Caco-2 (cell line): ENCODE measurements around the gene TEC. TPM values are rescaled to one million over a fixed set of nuclear protein-coding genes. Genes with fewer than 3 reads are reported as not detected.
"Not testable (repeated sequence)": the region's sequence is repeated elsewhere in the genome, so short reads cannot be mapped to it uniquely, and the experiment has no call there.

Source experiments
- Bru-seq: library from RNA; stranded (reverse); fragments of 400-500 nt; gene quantifications from one replicate; lab custom pipeline; 2021; lab: Mats Ljungman, UMichigan
- BruChase-seq, 2 experiments: library from RNA; stranded (reverse); fragments of 400-500 nt; gene quantifications; one replicate each; lab custom pipeline; 2021; lab: Mats Ljungman, UMichigan
- BruUV-seq: library from RNA; stranded (reverse); fragments of 400-500 nt; replicated peaks from 2 replicates; lab custom pipeline; 2021; lab: Mats Ljungman, UMichigan
- CTCF ChIA-PET: fragments of 300-600 bp; sonication (Branson Sonifier 250); formaldehyde crosslinking; loops from one replicate; lab custom pipeline; 2022; ENCODE audit warnings: antibody characterized with exemption; lab: Charles Lee
- POLR2A ChIA-PET: fragments of 300-600 bp; sonication (Branson Sonifier 250); formaldehyde crosslinking; loops from one replicate; lab custom pipeline; 2022; ENCODE audit warnings: antibody characterized with exemption; lab: Charles Lee
- DNase-seq, 2 experiments: peaks; one replicate each; pipeline versions ENCODE4 v3.0.0 to v3.0.0-alpha.2; 2020 to 2022
- H3K27me3 ChIP-seq: replicated peaks from 2 replicates; pipeline ENCODE4 v1.6.0; 2011; ENCODE audit warnings: low read length; ENCODE audit not compliant: control insufficient read depth, insufficient read depth
- H3K36me3 ChIP-seq: 2 replicates; pipeline ENCODE4 v1.5.1; 2011; ENCODE audit warnings: low read length; ENCODE audit not compliant: control insufficient read depth, insufficient read depth
- H3K4me1 ChIP-seq: fragments of 250-450 bp; sonication (Bioruptor Pico); 2 replicates; pipeline ENCODE4 v1.5.1; 2020; ENCODE audit warnings: mild to moderate bottlenecking
- H3K4me3 ChIP-seq: 2 replicates; pipeline ENCODE4 v1.5.1; 2011; ENCODE audit warnings: low read depth, mild to moderate bottlenecking, control low read depth, low read length
- H3K9me3 ChIP-seq: fragments of 250-450 bp; sonication (Bioruptor Pico); 2 replicates; pipeline ENCODE4 v1.5.1; 2020; ENCODE audit warnings: mild to moderate bottlenecking, moderate library complexity
- H3K27ac Mint-ChIP-seq: one replicate; pipeline ENCODE4 v1.8.0; 2022; ENCODE audit warnings: mixed read lengths; ENCODE audit not compliant: unreplicated experiment
- H3K27me3 Mint-ChIP-seq: one replicate; pipeline ENCODE4 v1.8.0; 2022; ENCODE audit warnings: mixed read lengths; ENCODE audit not compliant: insufficient read depth, unreplicated experiment
- H3K36me3 Mint-ChIP-seq: one replicate; pipeline ENCODE4 v1.8.0; 2022; ENCODE audit warnings: mild to moderate bottlenecking, mixed read lengths; ENCODE audit not compliant: insufficient read depth, unreplicated experiment
- H3K4me1 Mint-ChIP-seq: one replicate; pipeline ENCODE4 v1.8.0; 2022; ENCODE audit warnings: low read depth, mixed read lengths; ENCODE audit not compliant: unreplicated experiment
- H3K4me3 Mint-ChIP-seq: one replicate; pipeline ENCODE4 v1.8.0; 2022; ENCODE audit warnings: mild to moderate bottlenecking, moderate library complexity, mixed read lengths; ENCODE audit not compliant: unreplicated experiment
- H3K9me3 Mint-ChIP-seq: one replicate; pipeline ENCODE4 v1.8.0; 2022; ENCODE audit warnings: mixed read lengths; ENCODE audit not compliant: unreplicated experiment
- CTCF ChIP-seq, 2 experiments: fragments of 200-600 bp in 1 of 2; IDR thresholded peaks; 1 replicate in 1 of 2; 2 replicates in 1 of 2; pipeline versions ENCODE4 v1.5.1 to v1.8.0; 2011 to 2022; ENCODE audit warnings: antibody characterized with exemption in 1 of 2, control low read depth in 1 of 2, inconsistent platforms in 1 of 2, low read depth in 1 of 2, low read length in 1 of 2, mild to moderate bottlenecking in 1 of 2, moderate library complexity in 1 of 2; ENCODE audit not compliant: insufficient read depth in 1 of 2, severe bottlenecking in 1 of 2, unreplicated experiment in 1 of 2
- intact Hi-C: fragments of 100-400 bp; cut with micrococcal nuclease; formaldehyde crosslinking; loops from one replicate; pipeline ENCODE4 v1.10.0; 2022; ENCODE audit not compliant: unreplicated experiment
- long read RNA-seq: library from polyadenylated mRNA; stranded (forward); transcript quantifications from one replicate; pipeline ENCODE4 v2.0.0, GENCODE V29; 2022
- total RNA-seq: library from RNA; stranded (reverse); gene quantifications from 2 replicates; pipeline ENCODE4 v1.2.3, GENCODE V29; 2022

The TEC gene
- total RNA-seq (2.0 and 2.2 TPM in 2 replicates), Bru-seq, nascent RNA (percentile 55 among the genes with signal in this experiment), BruChase-seq, experiment 1, labeled RNA remaining after a 2-hour chase (percentile 48 among the genes with signal in this experiment), BruChase-seq, experiment 2, labeled RNA remaining after a 6-hour chase (percentile 43 among the genes with signal in this experiment)
- long read RNA-seq, partial matches to known transcripts: 3 of 6 reads
- long read RNA-seq, other reads (novel, unspliced or antisense): 2 of 6 reads

DNA sequence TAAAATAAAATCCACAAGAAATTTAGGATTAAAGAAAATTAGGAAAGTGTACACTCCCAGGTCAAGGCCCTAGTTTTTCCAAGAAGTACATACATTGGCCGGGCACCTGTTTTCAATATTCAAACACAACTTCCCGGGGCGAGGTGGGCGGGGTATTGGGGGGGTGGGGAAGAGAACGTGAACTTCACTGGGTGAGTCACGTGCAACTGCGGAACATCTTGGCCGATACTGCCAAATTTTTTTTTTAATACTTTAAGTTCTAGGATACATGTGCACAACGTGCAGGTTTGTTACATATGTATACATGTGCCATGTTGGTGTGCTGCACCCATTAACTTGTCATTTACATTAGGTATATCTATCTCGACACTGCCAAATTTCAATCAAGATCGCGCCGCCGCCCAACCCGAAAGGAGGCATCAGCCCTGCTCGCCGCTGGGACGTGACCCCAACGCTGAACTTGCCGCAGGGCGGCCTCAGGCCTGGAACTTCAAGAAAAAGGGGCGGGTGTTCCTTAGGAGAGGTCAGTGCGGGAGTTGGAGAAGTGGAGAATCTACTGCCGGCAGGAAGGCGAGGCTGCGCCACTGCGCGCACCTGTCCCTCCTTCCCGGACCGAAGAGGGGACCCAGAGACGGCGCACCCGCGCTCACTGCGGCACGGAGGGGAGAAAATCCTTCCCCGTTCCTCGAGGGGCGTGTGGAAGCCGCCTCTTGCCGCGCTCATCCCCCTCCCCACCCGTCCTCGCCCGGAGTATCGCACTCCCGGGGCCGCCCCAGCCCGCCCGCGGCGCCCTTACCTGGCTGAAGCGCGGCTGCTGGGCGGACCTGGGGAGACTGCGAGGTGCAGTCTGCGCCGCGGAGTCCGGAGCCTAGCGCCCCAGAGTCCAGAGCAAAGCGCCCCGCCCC lies at the start of gene TEC:
Gene TEC, minus strand, starts transcription at position 883 of the 905 bp plus-strand sequence. CDS start 41,224 bp downstream, outside the sequence.
- CTCF ChIA-PET: no interaction called here

DNA sequence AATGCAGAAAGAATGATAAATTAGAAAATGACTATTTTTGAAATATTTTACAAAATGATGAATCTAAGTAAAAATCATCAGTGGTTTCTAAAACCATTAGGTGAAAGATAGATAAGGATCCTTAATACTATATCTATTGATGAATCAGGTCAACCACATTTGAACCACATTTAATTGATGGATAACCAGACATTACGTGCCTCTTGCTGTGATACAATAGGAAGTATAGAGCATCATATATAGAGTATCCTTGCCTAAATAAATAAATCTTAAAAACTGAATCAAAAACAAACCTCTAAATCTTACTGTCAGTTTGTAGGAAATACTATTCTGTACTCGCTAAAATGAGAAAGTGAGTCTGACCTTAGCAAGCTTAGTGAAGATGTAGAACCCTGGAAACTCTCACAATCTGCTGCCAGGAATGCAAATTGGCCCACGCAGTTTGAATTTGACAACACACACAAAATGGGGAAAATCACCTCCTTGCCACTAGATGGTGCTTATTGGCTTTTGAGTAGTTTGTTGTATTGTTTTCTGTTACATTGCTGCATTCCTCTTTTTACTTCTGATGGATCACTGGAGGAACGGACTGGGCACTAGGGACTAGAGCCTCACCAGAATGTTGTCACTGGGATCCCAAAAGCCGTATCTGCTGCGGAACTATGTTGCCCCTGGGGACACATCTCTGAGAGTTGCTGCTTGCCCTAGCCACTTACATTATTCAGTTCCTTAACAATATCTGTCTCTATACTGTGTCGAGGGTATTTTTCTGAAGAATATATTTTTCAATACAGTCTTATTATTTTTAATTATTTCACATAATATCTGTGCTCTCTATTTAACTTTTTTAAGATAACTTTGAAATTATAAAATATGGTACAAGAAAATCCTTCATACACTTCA lies 46.3 kb upstream of the TEC start:
- Mint-ChIP-seq H3K4me3 (no peak overlapping the region), H3K9me3 (no peaks in the 10 kb centered on the region), H3K27ac (no peak overlapping the region), H3K36me3 (no peaks in the 10 kb centered on the region), H3K4me1 (peaks cover under 1% of the 10 kb centered on the region), H3K27me3 (no peaks in the 10 kb centered on the region)
- peak in 1 of 2 experiments; percentile 50 for DNase-seq
- BruUV-seq: no TSS peak
- Histone ChIP-seq H3K4me3 (no peak overlapping the region), H3K27me3 (no peaks in the 10 kb centered on the region), H3K9me3 (no peaks in the 10 kb centered on the region), H3K4me1 (no peaks in the 10 kb centered on the region), H3K36me3 (no peaks in the 10 kb centered on the region)
- ChIA-PET POLR2A (no interaction called here), CTCF (no interaction called here)
- intact Hi-C loops: loop anchor here (1.0 to 10.0 kb wide), 6 partner anchors 25 to 230 kb away; partner anchors contain the start of genes SLAIN2 and SLC10A4
- TF ChIP-seq CTCF (IDR thresholded peaks at IDR 0.05; ENCODE audit: insufficient read depth in 1 of 2, low read depth in 1 of 2, low read length in 1 of 2, severe bottlenecking in 1 of 2, unreplicated experiment in 1 of 2): peak; percentile 59 to 60

More for the DNA sequence above, at the start of gene TEC:
- Histone ChIP-seq H3K9me3 (no peaks in the 10 kb centered on the region), H3K36me3 (no peaks in the 10 kb centered on the region), H3K27me3 (no peaks in the 10 kb centered on the region), H3K4me1 (0 out of 2 replicates have a peak, but pooled peaks cover 7% of the 10 kb centered on the region), H3K4me3 (peak within 1 kb of the TSS; percentile 89)
- H3K27ac Mint-ChIP-seq: peak within 1 kb of the TSS; percentile 72
- no peaks in the 10 kb centered on the region for H3K27me3 Mint-ChIP-seq
- TF ChIP-seq CTCF (IDR thresholded peaks at IDR 0.05; ENCODE audit: insufficient read depth in 1 of 2, low read depth in 1 of 2, low read length in 1 of 2, severe bottlenecking in 1 of 2, unreplicated experiment in 1 of 2): no peak
- H3K9me3 Mint-ChIP-seq: no peaks in the 10 kb centered on the region
- POLR2A ChIA-PET: no interaction called here
- peaks cover 9% of the 10 kb centered on the region for H3K36me3 Mint-ChIP-seq
- intact Hi-C loops: loop anchor here (1.0 to 5.0 kb wide), 3 partner anchors 16 to 142 kb away; partner anchors contain the start of gene SLAIN2
- BruUV-seq: no TSS peak
- peak; percentile 74 to 75 for DNase-seq
- peak within 1 kb of the TSS; percentile 91 for H3K4me3 Mint-ChIP-seq
- H3K4me1 Mint-ChIP-seq: no peaks in the 10 kb centered on the region

GRCh38 chr4:48314746-48315145 lies 45.1 kb upstream of the TEC start:
- intact Hi-C loops: loop anchor here (5.0 to 10.0 kb wide), 3 partner anchors 63 to 170 kb away; partner anchors contain the start of gene SLC10A4
- DNase-seq, H3K27me3 ChIP-seq, BruUV-seq, POLR2A ChIA-PET, H3K27me3 Mint-ChIP-seq, CTCF ChIA-PET, H3K27ac Mint-ChIP-seq, H3K4me3 ChIP-seq, H3K9me3 Mint-ChIP-seq, H3K36me3 ChIP-seq, H3K36me3 Mint-ChIP-seq, H3K4me3 Mint-ChIP-seq, H3K4me1 ChIP-seq, H3K4me1 Mint-ChIP-seq, H3K9me3 ChIP-seq: not testable (repeated sequence)
